GM21576 (cell line): Measurements from ENCODE around the gene SSX7.
"Not testable (repeated sequence)": the region's sequence is repeated elsewhere in the genome, so short reads cannot be mapped to it uniquely, and the experiment has no call there.

Experiments used
- ATAC-seq: cut with Tn5 transposase; IDR thresholded peaks from one replicate; pipeline ENCODE4 v1.9.1; 2021; ENCODE audit warnings: mild to moderate bottlenecking, moderate library complexity; ENCODE audit not compliant: unreplicated experiment

SSX7 gene, protein sequence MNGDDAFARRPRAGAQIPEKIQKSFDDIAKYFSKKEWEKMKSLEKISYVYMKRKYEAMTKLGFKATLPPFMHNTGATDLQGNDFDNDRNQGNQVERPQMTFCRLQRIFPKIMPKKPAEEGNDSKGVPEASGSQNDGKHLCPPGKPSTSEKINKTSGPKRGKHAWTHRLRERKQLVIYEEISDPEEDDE

GRCh38 chrX:52654800-52655199, at the start of gene SSX7:
Gene SSX7, minus strand, starts transcription at chrX:52654900. Its CDS starts 1,428 bp downstream, at chrX:52653472.
- ATAC-seq = not testable (repeated sequence)

- ATAC-seq = not testable (repeated sequence)
Measured at GRCh38 chrX:52692034-52692433, 37.3 kb upstream of the SSX7 start.

DNA sequence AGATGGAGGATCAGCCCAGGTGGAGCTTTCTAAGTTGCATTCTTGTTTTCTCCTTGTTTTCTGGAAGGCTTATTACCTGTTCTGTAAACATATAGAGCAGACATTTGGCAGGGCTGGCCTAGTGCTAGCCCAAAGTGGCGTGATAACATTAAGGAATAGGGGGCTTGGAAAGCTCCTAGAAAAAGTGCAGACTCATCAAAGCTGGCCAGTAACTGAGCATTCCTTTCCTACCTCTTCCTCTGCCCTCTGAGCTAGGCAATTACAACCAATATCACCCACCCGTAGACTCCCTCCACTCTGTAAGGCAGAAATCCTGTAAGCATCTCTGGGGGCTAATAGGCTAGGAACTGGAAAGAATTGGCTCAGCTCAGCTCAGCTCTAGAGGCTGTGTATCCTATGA, 7.5 kb upstream of the SSX7 start:
- ATAC-seq = not testable (repeated sequence)

GRCh38 chrX:52655475-52655874, 775 bp upstream of the SSX7 start:
- ATAC-seq = not testable (repeated sequence)

DNA sequence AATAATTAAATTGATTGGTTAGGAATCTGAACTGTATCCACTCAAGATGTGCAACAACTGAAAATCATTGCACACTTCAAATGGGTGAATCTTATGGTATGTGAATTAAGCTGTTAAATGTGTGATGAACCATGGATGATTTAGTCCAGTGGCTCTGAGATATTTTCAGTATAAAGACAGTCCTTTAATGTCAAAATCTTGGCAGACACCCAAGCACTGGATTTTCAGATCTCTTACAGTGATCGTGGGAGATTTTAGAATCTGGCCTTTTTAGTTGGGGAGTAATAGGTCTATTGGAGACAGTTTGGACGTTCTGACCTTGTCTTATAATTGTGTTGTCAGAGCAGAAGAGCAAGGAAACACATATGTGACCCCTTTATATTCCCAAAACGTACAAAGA, 4.0 kb downstream of the SSX7 start:
- ATAC-seq = not testable (repeated sequence)

- not testable (repeated sequence) for ATAC-seq
Measured at GRCh38 chrX:52648956-52649355, 5.7 kb downstream of the SSX7 start.

GRCh38 chrX:52628483-52628882, 26.2 kb downstream of the SSX7 start:
- ATAC-seq = not testable (repeated sequence)

DNA sequence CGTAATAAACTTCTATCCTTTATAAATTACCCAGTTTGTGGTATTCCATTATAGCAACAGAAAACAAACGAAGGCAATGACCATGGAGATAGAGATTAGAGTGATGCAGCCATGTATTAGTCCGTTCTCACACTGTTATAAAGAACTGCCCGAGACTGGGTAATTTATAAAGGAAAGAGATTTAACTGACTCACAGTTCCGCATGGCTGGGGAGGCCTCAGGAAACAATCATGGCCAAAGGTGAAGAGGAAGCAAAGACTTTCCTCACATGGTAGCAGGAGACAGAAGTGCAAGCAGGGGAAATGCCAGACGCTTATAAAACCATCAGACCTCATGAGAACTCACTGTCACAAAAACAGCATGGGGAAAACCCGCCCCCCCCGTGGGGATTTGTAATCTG, 34.0 kb downstream of the SSX7 start:
- not testable (repeated sequence) for ATAC-seq

DNA sequence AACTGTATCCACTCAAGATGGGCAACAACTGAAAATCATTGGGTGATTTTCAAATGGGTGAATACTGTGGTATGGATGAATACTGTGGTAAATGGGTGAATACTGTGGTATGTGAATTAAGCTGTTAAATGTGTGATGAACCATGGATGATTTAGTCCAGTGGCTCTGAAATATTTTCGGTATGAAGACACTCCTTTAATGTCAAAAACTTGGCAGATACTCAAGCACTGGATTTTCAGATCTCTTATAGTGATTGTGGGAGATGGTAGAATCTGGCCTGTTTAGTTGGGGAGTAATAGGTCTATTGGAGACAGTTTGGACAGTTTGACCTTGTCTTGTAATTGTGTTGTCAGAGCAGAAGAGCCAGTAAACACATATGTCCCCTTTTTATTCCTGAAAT, 45.7 kb downstream of the SSX7 start:
- no peak for ATAC-seq

GRCh38 chrX:52603151-52603550, 51.5 kb downstream of the SSX7 start:
- not testable (repeated sequence) for ATAC-seq

DNA sequence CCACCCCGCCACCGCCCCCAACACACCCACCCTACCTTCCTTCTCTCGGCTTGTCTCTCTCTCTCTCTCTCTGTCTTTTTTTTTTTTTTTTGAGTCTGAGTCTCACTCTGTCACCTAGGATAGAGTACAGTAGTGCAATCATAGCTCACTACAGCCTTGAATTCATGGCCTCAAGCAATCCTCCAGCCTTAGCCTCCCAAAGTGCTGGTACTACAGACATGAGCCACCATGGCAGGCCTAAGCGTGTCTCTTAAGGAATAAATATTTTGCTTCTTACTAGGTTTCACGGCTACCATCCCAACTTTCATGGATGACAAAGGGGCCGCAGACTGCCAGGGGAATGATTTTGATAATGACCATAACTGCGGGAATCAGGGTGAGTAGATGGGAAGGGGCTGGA, 55.8 kb downstream of the SSX7 start:
- no peak for ATAC-seq

GRCh38 chrX:52594658-52595057, 60.0 kb downstream of the SSX7 start:
- ATAC-seq = no peak
